Measurements from ENCODE around the gene SLC39A10. TPM values are rescaled to one million over a fixed set of nuclear protein-coding genes. Genes with fewer than 3 reads are reported as not detected.
"Not testable (repeated sequence)": the region's sequence is repeated elsewhere in the genome, so short reads cannot be mapped to it uniquely, and the experiment has no call there.

SLC39A10 gene
- total RNA-seq, 1 donor from 2014 or later, result 29.4 TPM

- no peak overlapping the region for H3K27ac ChIP-seq
- no peak for DNase-seq
- no peak for TF ChIP-seq CTCF (IDR thresholded peaks at IDR 0.05)
- intact Hi-C loops (cut with DNase I), result no loop called here
- no peaks in the 10 kb centered on the region for H3K4me1 ChIP-seq
- H3K9me3 ChIP-seq, result no peaks in the 10 kb centered on the region
- no peaks in the 10 kb centered on the region for H3K36me3 ChIP-seq
- H3K27me3 ChIP-seq, result no peaks in the 10 kb centered on the region
- ATAC-seq, result no peak
- H3K4me3 ChIP-seq, result no peak overlapping the region
These were observed 10.6 kb upstream of the SLC39A10 start for GRCh38 chr2:195646424-195646823.

- H3K4me3 ChIP-seq, result no peak overlapping the region
- no peak for DNase-seq
- H3K9me3 ChIP-seq, result no peaks in the 10 kb centered on the region
- no peak for ATAC-seq
- intact Hi-C loops (cut with DNase I), result no loop called here
- H3K36me3 ChIP-seq, result no peaks in the 10 kb centered on the region
- TF ChIP-seq CTCF (IDR thresholded peaks at IDR 0.05), result no peak
- no peaks in the 10 kb centered on the region for H3K4me1 ChIP-seq
- H3K27me3 ChIP-seq, result no peaks in the 10 kb centered on the region
- H3K27ac ChIP-seq, result no peak overlapping the region
These were observed 9.7 kb upstream of the SLC39A10 start for GRCh38 chr2:195647302-195647701.

- ATAC-seq; H3K9me3 ChIP-seq; DNase-seq; H3K4me3 ChIP-seq; H3K27ac ChIP-seq; H3K27me3 ChIP-seq; H3K4me1 ChIP-seq; H3K36me3 ChIP-seq; intact Hi-C loops (cut with DNase I): not testable (repeated sequence)
These were observed 8.7 kb upstream of the SLC39A10 start for GRCh38 chr2:195648370-195648769.

GRCh38 chr2:195648787-195649186 is 8.2 kb upstream of the SLC39A10 start:
- H3K4me3 ChIP-seq, result no peak overlapping the region
- H3K27ac ChIP-seq, result no peak overlapping the region
- H3K36me3 ChIP-seq, result no peaks in the 10 kb centered on the region
- H3K27me3 ChIP-seq, result no peaks in the 10 kb centered on the region
- DNase-seq (no peak), ATAC-seq (no peak)
- H3K9me3 ChIP-seq, result no peaks in the 10 kb centered on the region
- H3K4me1 ChIP-seq, result no peaks in the 10 kb centered on the region
- intact Hi-C loops (cut with DNase I), result no loop called here
- TF ChIP-seq CTCF (IDR thresholded peaks at IDR 0.05), result no peak

GRCh38 chr2:195649629-195650190 is 7.3 kb upstream of the SLC39A10 start:
- peak overlapping the region; percentile 12 for H3K27ac ChIP-seq
- DNase-seq, result no peak
- no peak for TF ChIP-seq CTCF (IDR thresholded peaks at IDR 0.05)
- no peaks in the 10 kb centered on the region for H3K9me3 ChIP-seq
- no peak overlapping the region for H3K4me3 ChIP-seq
- ATAC-seq, result no peak
- no peaks in the 10 kb centered on the region for H3K36me3 ChIP-seq
- intact Hi-C loops (cut with DNase I), result no loop called here
- no peaks in the 10 kb centered on the region for H3K27me3 ChIP-seq
- no peaks in the 10 kb centered on the region for H3K4me1 ChIP-seq

GRCh38 chr2:195651046-195651445 is 6.0 kb upstream of the SLC39A10 start:
- Histone ChIP-seq H3K4me3 (no peak overlapping the region), H3K9me3 (no peaks in the 10 kb centered on the region), H3K27me3 (no peaks in the 10 kb centered on the region), H3K36me3 (no peaks in the 10 kb centered on the region), H3K27ac (no peak overlapping the region), H3K4me1 (no peaks in the 10 kb centered on the region)
- intact Hi-C loops (cut with DNase I), result no loop called here
- ATAC-seq (no peak), DNase-seq (no peak)
- TF ChIP-seq CTCF (IDR thresholded peaks at IDR 0.05), result no peak
